ENCODE data around the gene NOTCH4. TPM values are rescaled to one million over a fixed set of nuclear protein-coding genes. Genes with fewer than 3 reads are reported as not detected.
A peak's percentile ranks its signal among the peaks of the same experiment; 100 is the strongest.

The NOTCH4 gene
- total and polyA plus RNA-seq, 9 of the 15 experiments (the other 6 are each of a cell fraction or from before 2014, with no cell fraction given) = 0.24 to 4.3 (median 1.7) TPM

DNA sequence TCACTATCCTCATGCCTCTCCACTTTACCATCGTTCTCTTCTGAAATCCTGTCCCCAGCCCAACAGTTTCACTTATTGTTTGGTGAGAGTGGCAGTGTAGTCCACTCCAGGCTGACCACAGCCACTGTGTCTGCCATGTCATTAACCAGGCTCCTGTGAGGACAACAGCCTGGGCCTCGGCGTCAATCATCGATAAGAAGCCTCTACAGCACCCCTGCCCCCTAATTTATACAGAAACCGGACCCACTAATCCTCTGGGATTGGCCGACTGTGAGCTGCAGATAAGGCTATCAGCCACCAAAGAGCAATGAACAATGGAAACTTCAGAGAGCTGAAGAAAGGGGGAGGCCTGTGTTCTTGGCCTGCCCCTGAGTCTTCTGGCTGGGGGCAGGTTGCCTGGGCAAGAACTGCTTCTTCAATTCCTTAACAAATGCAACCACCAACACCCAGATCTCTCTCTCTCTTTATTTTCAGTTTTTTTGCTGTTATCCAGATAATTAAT is 56.1 kb downstream of the NOTCH4 start (continued):
- TF ChIP-seq, protein P1, sequence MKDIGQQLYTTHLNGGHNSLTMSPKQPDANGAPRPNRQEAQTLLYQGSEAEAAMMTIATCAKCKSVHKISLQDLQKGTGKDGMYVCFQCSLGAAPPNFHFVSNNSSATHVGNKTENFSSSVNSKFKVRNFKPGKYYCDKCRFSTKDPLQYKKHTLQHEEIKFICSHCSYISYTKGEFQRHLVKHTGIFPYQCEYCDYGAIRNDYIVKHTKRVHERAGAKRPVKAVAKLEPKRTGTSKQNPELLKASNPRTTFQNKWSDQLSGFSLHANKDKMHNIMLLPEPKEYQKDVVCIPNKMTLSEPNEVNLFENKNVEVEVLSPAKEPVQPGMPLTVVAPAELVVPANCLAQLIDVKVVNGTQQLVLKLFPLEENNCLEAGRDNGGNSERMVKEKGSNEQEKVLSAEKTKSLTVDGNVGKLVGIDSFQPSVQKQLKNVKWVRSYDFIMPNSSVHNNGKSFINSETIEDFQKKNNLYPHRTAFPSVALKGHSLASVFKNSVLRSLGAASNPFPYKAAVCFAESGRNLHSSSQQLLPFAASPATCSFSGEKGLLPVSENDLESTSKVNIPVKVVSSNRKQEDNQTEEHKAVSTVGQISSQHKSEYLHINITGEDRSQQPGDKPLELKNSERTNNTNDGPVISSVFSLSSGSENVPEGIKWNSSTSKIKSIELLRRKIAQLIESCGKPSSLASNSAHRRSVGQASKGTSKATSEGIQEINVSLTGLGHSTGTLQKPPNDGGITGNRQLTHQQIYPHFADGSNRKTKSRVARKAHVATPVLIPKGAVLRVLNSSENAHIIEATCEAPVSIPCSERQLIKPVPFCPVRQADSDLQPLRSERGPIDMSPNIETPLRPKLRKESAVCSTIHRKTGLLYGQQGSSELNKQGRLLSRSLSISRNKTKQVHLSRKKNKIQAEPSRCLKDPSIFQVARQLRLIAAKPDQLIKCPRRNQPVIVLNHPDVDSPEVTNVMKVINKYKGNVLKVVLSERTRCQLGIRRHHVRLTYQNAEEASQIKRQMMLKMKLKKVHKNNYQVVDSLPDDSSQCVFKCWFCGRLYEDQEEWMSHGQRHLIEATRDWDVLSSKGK (CRISPR knock-in tag; IDR thresholded peaks at IDR 0.05) = no peak
- TF ChIP-seq HDGF (IDR thresholded peaks at IDR 0.05) (peak; percentile 96; the same call in 1 of the 2 replicates), MAZ (CRISPR knock-in tag; conservative IDR thresholded peaks at IDR 0.05 in 1 of 2, IDR thresholded peaks at IDR 0.05 in 1 of 2) (peak in 1 of 2 experiments; percentile 70; a peak in 3 of 4 replicates), POLR2A (conservative IDR thresholded peaks at IDR 0.05) (no peak; the same call in 1 of the 2 replicates), ZNF174 (CRISPR knock-in tag; IDR thresholded peaks at IDR 0.05) (no peak), FIP1L1 (IDR thresholded peaks at IDR 0.05; ENCODE audit: low read depth, low read length, poor library complexity, severe bottlenecking) (no peak), ETV5 (CRISPR knock-in tag; IDR thresholded peaks at IDR 0.05; ENCODE audit: low read depth) (peak; percentile 26; the same call in 1 of the 2 replicates), SNIP1 (IDR thresholded peaks at IDR 0.05; ENCODE audit: low read depth) (no peak), ZNF79 (CRISPR knock-in tag; IDR thresholded peaks at IDR 0.05; ENCODE audit: low read depth) (no peak), STAT5A (IDR thresholded peaks at IDR 0.05; ENCODE audit: borderline replicate concordance, low read length) (peak; percentile 86), ZNF778 (CRISPR knock-in tag; IDR thresholded peaks at IDR 0.05) (no peak)
- TF ChIP-seq, protein P2, sequence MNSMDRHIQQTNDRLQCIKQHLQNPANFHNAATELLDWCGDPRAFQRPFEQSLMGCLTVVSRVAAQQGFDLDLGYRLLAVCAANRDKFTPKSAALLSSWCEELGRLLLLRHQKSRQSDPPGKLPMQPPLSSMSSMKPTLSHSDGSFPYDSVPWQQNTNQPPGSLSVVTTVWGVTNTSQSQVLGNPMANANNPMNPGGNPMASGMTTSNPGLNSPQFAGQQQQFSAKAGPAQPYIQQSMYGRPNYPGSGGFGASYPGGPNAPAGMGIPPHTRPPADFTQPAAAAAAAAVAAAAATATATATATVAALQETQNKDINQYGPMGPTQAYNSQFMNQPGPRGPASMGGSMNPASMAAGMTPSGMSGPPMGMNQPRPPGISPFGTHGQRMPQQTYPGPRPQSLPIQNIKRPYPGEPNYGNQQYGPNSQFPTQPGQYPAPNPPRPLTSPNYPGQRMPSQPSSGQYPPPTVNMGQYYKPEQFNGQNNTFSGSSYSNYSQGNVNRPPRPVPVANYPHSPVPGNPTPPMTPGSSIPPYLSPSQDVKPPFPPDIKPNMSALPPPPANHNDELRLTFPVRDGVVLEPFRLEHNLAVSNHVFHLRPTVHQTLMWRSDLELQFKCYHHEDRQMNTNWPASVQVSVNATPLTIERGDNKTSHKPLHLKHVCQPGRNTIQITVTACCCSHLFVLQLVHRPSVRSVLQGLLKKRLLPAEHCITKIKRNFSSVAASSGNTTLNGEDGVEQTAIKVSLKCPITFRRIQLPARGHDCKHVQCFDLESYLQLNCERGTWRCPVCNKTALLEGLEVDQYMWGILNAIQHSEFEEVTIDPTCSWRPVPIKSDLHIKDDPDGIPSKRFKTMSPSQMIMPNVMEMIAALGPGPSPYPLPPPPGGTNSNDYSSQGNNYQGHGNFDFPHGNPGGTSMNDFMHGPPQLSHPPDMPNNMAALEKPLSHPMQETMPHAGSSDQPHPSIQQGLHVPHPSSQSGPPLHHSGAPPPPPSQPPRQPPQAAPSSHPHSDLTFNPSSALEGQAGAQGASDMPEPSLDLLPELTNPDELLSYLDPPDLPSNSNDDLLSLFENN (IDR thresholded peaks at IDR 0.05; ENCODE audit: low read depth in 2 of 2, low read length in 2 of 2) = peak in 1 of 2 experiments; percentile 93; a peak in 2 of 4 replicates
- TF ChIP-seq, protein P3, sequence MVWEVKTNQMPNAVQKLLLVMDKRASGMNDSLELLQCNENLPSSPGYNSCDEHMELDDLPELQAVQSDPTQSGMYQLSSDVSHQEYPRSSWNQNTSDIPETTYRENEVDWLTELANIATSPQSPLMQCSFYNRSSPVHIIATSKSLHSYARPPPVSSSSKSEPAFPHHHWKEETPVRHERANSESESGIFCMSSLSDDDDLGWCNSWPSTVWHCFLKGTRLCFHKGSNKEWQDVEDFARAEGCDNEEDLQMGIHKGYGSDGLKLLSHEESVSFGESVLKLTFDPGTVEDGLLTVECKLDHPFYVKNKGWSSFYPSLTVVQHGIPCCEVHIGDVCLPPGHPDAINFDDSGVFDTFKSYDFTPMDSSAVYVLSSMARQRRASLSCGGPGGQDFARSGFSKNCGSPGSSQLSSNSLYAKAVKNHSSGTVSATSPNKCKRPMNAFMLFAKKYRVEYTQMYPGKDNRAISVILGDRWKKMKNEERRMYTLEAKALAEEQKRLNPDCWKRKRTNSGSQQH (CRISPR knock-in tag; IDR thresholded peaks at IDR 0.05) = no peak
- TF ChIP-seq, protein P4, sequence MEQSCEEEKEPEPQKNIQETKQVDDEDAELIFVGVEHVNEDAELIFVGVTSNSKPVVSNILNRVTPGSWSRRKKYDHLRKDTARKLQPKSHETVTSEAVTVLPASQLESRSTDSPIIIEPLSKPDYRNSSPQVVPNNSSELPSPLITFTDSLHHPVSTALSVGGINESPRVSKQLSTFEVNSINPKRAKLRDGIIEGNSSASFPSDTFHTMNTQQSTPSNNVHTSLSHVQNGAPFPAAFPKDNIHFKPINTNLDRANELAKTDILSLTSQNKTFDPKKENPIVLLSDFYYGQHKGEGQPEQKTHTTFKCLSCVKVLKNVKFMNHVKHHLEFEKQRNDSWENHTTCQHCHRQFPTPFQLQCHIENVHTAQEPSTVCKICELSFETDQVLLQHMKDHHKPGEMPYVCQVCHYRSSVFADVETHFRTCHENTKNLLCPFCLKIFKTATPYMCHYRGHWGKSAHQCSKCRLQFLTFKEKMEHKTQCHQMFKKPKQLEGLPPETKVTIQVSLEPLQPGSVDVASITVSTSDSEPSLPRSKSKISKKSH (CRISPR knock-in tag; IDR thresholded peaks at IDR 0.05) = no peak
- TF ChIP-seq, protein P5, sequence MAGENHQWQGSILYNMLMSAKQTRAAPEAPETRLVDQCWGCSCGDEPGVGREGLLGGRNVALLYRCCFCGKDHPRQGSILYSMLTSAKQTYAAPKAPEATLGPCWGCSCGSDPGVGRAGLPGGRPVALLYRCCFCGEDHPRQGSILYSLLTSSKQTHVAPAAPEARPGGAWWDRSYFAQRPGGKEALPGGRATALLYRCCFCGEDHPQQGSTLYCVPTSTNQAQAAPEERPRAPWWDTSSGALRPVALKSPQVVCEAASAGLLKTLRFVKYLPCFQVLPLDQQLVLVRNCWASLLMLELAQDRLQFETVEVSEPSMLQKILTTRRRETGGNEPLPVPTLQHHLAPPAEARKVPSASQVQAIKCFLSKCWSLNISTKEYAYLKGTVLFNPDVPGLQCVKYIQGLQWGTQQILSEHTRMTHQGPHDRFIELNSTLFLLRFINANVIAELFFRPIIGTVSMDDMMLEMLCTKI (IDR thresholded peaks at IDR 0.05; ENCODE audit: partially characterized antibody) = no peak

Measured in K562 (cell line).